Measurements from ENCODE around the gene HOXC13.

HOXC13 gene

DNA sequence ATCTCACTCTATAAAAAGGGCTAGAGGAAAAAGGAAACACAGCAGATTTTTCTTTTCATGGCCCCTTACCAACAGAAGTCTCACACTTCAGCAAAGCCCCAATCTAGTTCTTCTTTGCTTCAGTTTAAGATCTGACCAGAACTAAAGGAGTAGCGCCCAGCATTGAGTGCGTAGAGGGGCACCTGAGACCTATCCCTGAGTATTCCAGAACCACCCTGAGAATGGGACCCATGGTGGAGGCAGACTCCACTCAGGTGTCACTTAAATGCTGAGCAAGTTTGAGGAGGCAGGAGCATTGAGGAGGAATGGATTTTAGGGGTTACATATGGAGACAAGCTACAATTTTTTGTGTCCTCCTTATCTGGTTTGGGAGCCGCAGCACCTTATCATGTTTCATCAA is 32.5 kb downstream of the HOXC13 start:
- DNase-seq: no peak

DNA sequence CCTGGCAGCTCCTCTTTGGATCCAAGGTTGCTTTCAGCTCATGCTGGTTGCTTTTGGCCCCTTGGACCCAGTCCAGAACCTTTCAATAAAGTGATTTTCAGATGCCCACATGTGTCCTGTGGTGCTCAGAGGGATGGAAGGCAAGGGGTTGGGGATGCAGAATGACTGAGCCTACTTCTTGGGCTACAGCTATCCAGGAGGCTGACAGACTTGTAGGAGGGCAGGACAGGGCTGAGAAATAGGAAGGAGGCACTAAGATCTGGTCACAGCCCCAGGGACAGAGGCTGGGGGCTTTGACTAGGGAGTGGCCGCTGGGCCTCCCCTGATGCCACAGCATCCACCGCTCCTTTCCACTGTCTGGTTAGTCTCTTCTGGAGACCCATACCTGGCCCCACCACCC is 33.1 kb downstream of the HOXC13 start:
- DNase-seq: no peak

GRCh38 chr12:53972152-53972702 is 33.6 kb downstream of the HOXC13 start:
- DNase-seq: no peak

GRCh38 chr12:53972722-53973235 is 34.1 kb downstream of the HOXC13 start, which contains the start of gene HOXC11:
Gene HOXC11 (plus strand): TSS chr12:53973126. CDS start chr12:53973242, 116 bp downstream.
- DNase-seq: no peak

GRCh38 chr12:53973236-53974042 is 34.8 kb downstream of the HOXC13 start:
- DNase-seq: no peak

DNA sequence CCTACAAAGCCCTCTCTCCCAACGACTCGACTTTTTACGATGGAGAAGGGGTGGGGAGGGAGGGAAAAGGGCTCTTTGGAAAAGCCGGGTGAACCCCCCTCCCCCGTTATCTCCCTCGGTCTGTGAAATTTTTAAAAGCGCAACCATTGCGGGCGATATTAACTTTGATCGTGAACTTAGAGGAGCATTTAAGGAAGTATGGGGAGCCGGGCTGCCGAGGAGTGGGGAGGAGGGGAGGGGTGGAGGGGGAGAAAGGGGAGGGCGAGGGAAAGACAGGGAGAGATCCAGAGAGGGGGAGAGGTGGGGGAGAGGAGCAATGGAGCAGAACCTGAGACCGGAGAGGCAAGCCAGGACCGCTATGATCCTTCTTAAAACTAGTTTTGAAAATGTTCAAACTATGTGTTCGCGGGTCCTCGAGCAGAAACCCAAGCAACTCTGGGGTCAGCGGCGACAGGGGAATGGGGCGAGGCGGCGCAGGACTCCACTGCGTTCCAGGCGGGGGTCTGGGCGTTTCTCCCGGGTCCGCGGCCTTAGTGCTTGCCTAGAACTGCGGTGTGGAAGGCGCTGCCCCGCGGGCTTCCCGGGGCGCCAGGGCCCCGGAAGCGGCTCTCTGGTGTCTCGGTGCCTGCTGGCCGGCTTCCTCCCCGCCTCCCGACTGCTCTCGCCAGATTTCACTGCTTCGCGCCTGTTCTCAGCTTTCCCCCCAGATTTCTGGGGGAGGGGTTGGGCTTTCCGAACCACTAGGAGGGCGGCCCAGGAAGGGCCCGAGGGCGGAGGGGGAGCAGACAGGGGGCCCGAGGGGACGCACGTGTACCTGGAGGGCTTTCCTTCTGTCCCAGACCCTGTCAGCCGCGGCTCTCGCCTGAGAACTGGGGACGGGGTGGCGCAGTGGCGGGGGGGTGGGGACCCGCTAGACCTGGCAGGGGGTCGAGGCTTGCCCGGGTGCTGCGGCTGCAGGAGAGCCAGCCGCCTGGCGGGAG is 35.7 kb downstream of the HOXC13 start, which contains the start of gene HOTAIR:
Gene HOTAIR (minus strand): TSS at position 871 of the 980 bp plus-strand sequence.
- peak; percentile 22 for DNase-seq

DNA sequence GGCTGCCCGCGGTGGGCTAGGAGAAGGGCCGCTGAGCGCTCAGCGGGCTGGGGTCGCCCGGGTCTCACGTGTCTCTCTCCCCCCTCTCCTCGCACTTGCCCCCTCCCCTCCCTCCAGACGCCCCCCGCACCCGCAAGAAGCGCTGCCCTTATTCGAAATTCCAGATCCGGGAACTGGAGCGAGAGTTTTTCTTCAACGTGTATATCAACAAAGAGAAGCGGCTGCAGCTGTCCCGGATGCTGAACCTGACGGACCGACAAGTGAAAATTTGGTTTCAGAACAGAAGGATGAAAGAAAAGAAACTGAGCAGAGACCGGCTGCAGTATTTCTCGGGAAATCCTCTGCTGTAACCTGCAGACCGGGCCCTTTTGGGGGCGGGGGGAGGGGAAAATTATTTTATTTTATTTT is 36.4 kb downstream of the HOXC13 start:
- DNase-seq: no peak

GRCh38 chr12:53975479-53976152 is 37.0 kb downstream of the HOXC13 start:
- DNase-seq: no peak

- no peak for DNase-seq
These were observed 37.7 kb downstream of the HOXC13 start for GRCh38 chr12:53976172-53976822.

DNA sequence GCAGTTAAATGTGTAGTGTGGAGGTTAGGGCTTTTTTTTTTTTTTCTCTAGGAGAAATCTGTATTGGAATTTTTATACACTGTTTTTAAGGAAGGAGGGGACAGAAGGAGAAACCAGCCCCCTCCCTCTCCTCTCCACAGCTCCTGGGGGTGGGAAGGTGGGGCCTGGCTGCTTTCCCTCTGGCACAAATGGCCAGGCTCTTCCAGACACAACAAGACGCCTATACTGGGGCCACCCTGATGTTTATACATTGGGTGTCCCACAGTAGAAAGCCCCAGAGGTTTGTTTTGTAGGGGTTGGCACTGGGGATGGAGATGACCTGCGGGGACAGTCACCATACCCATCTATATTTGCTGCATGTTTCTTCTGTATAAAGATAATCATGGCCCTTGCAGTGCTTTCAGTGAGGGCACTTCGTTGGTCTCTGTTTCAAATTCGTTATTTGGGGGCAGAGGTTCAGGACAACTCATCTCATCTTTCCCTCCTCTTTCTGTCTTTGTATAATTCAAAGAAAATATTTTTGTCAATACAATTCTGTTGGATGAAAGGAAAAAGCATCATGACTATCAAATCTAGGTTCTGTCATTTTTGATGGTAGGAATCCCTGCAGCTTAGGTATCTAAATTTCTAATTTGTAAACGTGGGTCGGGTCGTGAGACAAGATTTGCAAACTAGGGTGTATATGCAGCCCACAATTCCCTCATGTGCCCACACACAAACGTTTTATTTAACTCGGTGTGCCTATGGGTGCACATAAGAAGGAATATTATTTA is 38.4 kb downstream of the HOXC13 start:
- DNase-seq: no peak

- DNase-seq: no peak
These were observed 39.2 kb downstream of the HOXC13 start for GRCh38 chr12:53977596-53978445.

DNA sequence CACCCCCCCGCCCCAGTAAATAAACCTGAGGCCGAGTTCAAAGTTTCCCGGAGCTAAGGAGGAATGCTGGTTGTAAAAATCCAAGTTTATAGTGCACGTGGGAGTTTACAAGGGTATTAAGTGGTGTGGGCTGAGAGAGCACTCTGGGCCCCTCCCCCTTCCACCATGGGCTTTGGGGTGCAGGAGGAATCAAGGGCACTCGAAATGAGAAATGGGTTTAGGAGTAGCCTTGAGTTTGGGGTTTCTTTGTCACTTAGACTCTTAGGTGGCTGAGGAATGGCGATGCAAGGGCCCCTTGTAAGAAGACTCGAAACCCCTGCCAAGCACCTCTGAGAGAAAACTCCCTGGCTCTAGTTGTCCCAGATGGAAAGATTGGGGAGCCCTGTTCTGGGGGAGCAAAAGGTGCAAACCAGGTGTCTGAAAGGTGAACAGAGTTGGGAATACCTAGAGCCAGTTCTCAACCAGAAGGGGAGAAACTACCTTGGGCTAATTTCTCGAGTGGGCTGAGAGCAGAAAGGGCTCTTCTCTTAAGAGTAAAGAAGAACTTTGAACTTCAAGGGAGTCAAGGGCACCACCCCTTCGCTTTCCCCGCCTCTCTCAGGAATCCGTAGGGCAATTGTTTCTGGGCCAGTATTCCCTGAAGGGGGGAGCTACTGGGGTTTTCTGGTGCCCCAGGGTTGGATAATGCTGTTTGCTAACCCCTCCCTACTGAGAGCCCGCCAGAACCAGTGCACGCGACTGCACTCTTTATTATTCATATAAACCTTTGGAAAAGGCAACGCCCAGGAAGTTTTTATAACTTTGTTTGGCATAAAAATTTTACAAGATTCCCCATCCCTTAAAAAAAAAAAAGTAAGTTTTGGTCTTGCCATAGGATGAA is 40.1 kb downstream of the HOXC13 start:
- DNase-seq: no peak

GRCh38 chr12:53980104-53980801 is 41.6 kb downstream of the HOXC13 start:
- DNase-seq: no peak

DNA sequence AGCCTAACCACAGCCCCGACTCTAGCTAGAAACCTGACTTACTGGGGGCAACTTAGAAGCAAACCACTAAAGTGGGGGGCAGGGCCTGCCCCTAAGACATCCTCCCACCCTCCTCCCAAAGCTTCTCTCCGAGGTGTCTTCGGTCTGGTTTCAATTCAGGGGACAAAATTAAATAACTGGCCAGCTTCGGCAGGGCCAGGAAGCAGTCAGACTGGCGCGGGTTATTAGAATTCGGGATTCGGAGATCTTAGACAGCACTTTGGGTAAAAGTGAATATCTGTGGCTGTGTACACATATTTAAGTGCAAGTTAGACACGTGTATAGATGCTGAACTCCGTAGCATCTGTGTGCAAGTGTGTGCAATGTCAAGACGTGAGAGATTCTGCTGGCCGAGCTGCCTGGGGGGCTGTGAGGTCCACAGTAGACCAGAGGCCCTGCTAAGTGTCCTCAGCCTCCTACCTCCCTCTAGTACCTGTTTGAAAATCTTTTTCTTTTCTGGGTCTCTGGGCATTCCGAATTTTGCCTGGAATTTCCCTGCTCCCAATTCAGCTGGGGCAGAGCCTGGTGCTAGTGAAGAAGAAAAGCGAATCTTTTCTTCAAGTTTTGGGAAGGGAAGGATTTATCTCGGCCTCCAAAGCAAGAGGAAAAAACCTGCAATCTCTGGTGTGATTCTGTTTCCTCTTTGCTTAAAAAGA is 42.3 kb downstream of the HOXC13 start:
- no peak for DNase-seq

DNA sequence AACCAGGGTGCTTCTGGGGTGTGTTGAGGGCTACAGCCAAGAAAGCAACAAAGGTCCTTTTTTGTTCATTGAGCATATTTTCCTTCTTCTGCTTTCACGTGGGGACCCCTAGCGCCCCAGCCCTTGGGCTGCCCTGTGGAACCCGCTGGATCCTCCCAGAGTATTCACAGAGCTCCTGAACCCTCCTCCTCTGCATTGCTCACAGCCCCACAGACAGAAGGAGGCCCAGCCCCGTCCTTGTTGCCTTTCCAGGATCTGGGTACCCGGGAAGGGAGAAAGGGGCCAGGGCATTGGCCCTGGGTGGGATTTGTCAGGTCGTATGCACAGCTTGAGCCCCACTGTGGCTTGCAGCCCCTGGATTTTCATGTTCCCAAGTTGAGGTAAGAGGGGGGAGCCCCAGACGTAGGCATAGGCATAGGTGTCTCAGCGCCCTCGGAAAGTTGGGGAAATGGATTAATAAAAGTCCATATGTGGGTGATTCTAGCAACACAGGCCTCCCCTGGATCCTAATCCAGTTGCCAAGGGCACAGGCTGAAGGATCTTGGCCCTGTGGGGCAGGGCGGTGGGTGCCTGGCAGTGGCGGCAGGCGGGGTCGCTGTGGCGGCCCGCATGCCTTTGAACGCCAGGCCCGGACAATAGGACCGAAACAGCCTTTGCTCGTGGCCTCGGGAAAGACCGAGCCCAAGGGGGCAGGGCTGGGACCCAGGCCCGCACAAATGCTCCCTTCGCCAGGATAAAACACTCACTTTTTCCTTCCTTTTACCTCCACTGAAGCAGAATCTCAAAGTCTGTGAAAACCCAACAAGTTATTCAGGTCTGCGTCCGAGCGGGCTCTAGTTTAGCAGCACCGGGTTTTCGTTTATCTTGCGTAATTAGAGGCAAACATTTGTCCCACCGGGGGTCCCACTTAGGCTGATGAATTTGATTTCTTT is 43.3 kb downstream of the HOXC13 start:
- no peak for DNase-seq

All from activated CD4-positive, alpha-beta T cell treated with anti-CD3 and anti-CD28 coated beads, Interleukin-2, Interleukin-6, amounts not matched to agents 100 ng/mL and 50 ng/mL, durations not matched to agents 16 hours and 8 hours (primary cell).